NCI-H2107 (cell line): ENCODE measurements around the gene RNF227.

ENCODE experiments used
- DNase-seq: peaks from one replicate; lab custom pipeline; 2025; lab: John Stamatoyannopoulos, UW

RNF227 gene

DNA sequence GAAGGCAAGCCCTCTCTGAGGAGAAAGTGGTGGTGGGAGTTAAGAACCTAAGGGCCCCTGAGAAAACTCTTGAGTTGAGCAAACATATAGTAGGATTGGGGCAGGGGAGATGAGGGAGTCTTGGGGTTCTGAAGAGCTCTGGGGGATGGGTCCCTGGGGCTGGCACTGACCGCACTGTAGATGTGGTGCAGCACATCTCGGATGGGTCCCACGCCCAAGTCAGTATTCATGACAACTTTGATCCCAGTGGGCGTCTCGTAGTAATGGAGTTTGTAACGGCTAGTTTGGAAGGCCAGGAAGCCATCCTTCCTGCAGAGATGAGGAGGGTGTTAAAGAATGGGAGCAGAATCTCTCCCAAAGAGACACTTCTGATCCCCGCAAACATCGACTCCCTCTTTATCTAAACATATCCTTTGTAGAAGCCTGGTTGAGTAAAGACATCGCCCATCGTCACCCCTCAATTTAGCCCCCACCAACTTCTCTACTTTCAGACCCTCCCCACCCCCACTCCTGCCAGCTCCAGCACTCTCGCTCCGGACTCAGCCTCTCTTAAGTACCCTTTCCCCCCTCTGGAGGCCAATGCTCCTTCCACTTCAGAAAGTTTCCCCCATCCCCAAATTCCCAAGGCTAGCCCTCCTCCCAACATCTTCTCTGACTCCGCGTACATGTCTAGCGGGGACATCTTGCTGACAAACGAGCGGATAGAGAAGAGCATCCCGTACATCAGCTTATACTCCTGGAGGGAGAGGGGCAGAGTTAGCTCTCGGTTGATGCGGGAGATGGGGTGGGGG lies 14.9 kb upstream of the RNF227 start:
- no peak for DNase-seq

DNA sequence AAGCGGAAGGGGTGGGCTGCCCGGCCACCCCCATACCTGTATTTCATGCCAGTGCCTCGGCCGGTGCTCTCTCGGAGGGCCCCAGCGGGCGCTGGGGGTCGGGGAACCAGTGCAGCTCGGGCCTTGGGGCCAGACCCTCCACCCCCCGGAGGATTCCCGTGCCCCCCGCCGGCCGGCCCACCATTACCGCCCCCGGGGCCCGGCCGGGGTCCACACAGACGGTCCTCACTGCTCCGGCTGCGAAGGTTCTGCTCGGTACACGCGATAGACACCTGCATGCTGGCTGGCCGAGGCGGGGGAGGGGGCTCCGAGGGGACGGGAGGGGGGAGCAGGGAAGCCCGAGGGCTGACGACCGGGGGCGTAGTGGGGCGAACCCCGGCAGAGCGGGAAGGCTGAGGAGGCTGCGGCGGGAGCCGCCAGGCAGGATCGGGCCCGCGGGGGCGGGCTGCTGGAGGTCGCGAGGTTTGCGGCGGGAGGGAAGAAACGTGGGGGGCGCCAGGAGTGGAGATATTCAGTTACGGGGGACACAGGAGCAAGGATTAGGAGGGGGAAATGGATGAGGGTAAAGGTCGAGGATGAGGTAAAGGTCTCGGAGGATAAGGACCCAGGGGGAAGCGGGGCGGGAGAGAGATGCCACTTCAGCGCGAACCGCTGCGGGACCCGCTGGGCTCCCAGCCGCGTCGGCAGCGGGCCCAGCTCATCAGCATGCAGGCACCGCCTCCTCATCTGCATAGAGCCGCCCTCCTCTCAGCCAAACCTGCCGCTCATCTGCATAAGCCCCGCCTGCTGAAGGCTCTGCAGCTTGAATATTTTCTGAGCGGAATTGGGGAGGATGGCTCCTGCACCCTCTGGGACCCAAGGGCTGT lies 13.3 kb upstream of the RNF227 start, which contains the start of gene KCNAB3:
TSS of gene KCNAB3 (minus strand) at position 699 of the 866 bp plus-strand sequence. CDS start at position 278, 421 bp downstream.
- no peak for DNase-seq

DNA sequence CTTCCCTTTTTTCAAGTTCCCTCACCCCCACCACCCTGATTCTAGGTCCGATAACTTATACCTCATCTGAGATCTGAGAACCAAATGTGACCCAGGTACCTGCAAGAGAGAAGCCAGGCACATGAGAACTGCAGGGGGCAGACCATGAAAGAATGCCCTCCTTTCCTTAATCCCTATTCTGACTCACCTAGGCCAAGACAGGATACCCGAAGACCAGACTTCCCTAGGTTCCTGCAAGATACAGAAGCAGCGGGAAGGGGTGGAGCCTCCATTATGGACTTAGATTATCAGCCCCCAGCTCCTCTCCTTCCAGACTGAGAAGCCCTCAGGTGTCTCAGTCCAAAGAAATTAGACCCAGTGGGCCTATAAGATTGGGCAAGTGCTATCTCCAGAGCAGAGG lies 11.5 kb upstream of the RNF227 start:
- no peak for DNase-seq

DNA sequence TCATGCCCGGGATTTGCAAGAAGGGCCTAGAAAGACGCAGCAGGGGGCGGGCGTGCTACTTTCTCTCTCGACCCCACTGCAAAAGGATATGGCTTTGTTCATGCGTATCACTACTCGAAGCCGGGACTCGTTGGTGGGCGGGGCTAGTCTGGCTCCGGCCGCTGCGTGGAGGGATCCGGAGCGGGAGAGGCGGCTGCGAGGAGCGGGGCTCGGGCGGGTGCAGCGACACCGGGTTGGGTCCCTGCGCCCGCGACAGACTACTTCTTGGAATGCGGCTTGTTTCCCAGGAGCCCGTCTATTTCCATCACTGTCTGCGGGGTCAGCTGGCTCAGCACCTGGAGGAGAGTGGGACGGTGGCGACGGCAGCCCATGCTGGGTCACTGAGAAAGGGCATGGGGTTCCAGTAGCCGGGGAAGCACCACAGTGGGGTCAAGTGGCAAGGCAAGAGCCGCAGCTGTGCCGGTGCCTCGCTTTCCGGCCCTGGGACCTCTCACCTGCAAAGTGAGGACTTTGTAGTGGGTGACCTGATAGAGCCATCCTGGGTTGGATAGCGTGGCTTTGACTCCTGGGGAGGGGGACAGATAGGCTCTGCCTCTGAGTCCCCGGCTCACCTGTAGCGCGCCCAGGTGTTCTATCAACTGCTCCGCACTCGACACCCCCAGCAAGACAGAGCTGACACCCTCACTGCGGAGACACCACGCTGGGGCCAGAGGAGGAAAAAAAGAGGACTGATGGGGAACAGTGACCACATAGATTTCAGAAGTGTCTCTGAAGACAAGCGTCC lies 6.9 kb upstream of the RNF227 start:
- DNase-seq: no peak

DNA sequence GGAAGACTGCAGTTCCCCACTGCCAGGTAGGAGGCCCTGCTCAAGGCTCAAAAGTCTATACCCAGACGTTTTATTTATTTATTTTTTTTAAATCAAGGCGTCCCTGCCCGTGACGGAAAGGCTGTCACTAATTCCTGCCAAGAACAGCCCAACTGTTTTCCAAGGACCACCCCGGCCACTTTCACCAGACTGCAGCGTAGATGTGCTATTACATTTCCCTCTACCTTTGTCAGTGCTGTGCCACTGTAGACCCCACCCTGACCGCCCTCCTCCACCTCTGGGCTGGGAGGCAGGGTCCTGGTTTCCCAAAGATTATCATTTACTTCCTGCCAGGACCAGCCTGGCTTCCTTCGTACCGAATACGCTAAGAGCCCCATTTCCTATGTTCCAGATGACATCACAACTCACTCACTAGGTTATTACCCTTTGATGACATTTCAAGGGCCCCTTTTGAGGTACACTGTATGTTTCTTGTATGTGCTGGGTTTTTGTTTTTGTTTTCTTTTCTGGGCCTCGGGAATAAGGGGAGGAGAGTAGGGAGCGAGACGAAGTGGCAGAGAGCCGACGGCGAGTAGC lies 6.3 kb upstream of the RNF227 start:
- DNase-seq: no peak

DNA sequence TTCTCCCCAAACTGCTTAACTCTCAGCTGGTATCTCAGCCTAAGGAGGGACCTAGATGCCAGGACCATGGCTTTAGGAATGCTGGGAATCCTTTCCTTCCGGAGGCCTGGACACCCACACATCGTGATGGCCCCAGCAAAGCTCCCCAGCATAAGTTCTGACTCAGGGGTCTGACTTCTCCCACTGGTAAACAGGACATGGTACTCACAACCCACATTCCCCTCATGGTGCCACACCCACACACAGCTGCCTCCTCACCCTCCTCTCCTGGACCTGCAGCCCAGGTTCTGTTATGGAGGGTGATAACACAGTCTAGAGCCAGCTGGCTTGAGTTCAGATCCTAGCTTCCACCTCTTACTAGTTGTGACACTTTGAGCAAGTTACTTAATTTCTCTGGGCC lies 719 bp upstream of the RNF227 start:
- no peak for DNase-seq

DNA sequence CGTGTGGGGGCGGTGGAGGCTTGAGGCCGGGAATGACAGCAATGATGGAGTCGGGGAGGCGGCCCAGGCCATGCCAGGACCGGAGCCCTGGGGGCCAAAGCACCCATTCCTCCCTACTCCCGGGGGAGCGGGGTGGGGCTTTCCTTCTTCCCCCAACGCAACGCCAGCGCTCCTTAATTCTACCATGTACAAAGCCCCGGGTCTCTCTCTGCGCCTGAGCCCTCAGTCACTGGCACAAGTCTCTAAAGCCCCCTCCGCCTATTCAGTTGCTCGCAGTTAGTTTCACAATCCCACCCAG lies 245 bp upstream of the RNF227 start:
- DNase-seq: no peak

DNA sequence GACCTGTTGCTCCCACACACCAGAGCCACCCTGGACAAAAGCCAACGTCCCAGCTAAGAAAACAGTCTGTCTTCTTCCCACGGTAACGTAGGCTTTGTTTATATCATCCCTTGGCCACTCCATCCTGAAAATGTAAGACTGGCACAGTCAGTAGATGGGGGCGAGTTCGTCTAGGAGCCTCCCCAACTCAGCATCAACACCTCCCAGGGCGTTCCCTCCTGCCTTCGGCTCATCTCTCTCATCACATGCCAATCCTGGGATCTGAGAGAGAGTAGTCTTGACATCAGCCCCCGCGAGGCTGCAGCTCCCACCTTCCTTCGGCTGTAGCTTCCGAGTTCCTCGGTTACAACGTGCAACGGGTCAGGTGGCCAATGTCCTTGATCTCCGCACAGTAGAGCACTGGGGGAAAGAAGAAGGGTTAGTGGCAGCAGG lies 894 bp downstream of the RNF227 start:
- DNase-seq: no peak

DNA sequence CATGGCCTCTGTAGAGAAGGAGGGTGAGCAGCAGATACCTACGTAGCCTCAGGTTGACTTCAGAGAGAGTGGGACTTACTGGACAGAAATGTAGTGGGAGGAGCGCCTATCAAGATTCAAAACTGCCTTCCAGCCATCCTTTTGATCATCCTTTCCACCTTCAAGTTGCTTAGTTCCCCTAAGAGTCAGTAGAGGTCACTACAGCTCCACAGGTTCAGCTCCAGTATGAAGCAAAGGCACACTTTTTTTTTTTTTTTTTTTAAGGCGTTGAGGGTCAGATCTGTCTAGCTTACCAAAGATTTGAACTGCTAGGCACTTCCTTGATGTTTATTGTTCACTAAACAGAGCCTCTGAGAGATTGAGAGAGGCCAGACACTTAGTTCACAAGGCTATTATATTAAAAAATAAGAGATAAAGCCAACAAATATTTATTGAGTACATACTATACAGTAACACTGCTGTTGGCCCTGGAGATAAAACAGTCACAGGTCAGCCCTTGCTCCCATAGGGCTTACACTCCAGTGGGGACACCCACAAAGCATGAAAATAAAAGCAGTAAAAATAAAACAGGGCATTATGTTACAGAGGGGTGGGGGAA lies 3.1 kb downstream of the RNF227 start:
- no peak for DNase-seq

DNA sequence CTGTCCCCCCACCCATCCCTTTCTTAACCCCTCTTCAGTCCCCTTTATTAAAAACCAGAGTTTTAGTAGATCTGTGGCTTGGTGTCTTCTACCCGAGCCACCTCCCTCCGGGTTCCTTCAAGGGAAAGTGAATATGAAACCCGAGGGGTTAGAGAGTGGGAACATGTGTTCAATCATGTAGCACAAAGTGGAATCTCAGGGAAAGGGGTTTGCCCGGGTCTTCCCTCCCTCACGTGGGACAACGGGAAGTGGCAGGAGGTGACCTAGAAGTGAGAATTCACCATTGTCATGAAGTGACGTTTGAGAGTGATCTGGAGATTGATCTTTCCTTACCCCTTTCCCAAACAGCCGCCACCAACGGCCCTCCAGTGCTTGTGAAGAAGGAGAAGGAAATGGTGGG lies 5.0 kb downstream of the RNF227 start:
- DNase-seq: no peak

DNA sequence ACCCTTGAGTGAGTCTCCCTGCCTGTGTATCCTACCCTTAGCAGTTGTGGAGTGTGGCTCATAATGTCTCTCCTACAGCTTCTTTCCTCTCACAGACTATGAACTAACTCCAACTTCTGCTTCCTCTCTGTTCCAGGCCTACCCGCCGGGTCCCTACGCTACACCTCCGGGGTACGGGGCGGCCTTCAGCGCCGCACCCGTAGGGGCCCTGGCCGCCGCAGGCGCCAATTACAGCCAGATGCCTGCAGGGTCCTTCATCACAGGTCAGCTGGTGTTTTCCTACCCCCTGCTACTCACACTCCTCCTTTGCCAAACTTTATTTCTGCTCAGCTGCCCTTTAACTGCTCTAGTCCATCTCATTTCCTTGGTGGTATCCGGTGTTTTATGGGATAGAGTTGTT lies 5.4 kb downstream of the RNF227 start:
- DNase-seq: no peak

DNA sequence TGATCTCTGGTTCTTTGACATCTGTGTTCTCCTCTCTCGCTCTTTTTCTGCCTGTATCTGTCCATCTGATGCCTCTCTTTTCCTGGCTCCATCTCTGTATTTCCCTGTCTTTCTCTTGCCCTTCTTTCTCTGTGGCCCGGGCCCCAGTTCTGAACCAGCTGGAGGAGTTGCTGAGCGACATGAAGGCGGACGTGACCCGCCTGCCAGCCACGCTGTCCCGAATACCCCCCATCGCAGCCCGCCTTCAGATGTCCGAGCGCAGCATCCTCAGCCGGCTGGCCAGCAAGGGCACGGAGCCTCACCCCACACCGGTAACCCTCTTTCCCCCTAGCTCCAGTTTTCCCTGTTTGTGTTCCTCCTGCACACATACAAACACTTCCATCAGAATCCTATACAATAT lies 5.8 kb downstream of the RNF227 start:
- DNase-seq: no peak

DNA sequence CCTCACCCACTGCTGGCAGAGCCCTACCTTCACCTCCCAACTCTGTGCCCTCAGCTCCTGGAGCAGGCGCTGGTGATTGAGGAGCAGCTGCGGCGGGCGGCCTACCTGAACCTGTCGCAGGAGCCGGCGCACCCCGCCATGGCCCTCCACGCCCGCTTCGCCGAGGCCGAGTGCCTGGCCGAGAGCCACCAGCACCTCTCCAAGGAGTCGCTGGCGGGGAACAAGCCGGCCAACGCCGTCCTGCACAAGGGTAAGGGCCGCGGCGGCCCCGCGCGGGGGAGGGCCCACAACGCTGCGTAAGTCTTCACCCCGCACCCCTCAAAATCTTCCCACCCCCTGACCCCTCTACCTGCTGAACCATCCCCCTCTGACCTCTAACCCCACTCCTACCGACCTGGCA lies 7.0 kb downstream of the RNF227 start:
- no peak for DNase-seq

DNA sequence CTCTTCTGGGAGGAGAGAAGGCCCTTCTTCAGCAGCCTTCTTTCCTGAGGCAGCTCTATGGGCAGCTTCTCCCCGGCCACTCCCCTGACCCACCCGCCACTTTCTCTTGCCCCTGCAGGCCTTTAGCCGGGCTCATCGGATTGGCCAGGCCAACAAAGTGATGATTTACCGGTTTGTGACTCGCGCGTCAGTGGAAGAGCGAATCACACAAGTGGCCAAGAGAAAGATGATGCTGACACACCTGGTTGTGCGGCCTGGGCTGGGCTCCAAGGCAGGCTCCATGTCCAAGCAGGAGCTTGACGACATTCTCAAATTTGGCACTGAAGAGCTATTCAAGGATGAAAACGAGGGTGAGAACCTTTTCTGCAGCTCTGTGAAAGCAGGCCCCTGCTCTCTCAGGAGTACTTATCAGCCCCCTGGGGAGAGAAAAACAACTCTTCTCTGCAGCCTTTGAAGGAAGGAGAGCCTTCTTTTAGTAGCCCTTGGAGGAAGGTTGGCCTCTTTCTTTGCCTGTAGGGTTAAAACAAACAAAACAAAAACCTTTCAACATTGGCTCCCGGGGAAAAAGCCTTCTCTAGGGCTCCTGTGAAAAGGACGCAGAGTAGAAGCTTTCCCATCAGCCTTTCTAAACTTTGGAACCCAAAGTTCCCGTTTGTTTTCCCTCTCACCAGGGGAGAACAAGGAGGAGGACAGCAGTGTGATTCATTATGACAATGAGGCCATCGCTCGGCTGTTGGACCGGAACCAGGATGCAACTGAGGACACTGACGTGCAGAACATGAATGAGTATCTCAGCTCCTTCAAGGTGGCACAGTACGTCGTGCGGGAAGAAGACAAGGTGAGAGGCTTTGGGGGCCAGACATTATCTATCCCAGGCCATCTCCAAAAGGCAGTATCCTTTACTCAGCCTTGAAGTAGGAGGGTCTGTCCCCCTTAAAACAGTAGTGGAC lies 12.7 kb downstream of the RNF227 start:
- no peak for DNase-seq

DNA sequence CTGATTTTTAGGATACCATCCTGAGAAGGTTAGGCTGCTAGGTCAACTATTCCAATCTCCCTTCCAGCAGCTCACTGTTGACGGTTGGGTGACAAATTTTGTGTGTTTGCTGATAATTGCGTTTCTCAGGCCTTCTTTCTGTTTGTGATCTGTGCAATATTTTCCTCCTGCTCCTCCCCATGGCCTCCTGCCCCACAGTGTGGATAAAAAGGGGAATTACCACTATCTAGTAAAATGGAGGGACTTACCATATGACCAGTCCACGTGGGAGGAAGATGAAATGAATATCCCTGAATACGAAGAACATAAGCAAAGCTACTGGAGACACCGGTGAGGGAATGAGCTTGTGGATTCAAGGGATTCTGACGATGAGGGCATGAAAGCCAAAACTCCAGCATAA lies 18.3 kb downstream of the RNF227 start:
- no peak for DNase-seq

DNA sequence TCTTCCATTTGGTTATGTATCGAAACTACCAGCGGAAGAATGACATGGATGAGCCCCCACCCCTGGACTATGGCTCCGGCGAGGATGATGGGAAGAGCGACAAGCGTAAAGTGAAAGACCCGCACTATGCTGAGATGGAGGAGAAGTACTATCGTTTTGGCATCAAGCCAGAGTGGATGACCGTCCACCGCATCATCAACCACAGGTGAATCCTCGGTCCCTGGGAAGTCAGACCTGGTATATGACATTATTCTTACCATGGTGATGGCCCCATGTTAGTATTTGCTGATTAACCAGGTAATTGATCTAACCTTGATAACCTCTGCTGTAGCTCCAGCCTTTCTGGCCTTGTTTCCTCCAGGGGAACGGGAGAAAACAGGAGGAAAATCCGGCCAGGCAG lies 19.0 kb downstream of the RNF227 start:
- DNase-seq: no peak

DNA sequence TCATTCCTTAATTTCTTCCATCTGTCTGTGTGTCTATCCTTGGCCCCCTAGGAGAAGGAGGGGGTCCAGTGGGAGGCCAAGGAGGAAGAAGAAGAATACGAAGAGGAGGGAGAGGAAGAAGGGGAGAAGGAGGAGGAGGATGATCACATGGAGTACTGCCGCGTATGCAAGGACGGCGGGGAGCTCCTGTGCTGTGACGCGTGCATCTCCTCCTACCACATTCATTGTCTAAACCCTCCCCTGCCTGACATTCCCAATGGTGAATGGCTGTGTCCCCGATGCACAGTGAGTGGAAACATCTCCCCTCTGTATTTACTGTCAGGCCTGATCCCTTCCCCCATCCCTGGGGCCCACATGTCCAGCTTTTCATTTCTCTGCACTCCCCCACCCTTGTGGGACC lies 21.2 kb downstream of the RNF227 start:
- no peak for DNase-seq

DNA sequence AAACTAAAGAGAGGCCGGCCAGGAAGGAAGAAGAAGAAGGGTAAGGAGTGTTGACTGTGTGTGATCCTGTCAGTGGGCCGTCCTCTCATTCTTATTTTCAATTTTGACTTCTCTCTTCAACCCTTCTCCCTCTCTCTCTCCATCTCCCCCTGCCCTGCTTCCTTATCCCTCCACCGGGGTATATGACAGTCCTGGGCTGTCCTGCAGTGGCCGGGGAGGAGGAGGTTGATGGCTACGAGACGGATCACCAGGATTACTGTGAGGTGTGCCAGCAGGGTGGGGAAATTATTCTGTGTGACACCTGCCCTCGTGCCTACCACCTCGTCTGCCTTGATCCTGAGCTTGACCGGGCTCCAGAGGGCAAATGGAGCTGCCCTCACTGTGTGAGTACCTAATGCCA lies 21.9 kb downstream of the RNF227 start:
- no peak for DNase-seq

DNA sequence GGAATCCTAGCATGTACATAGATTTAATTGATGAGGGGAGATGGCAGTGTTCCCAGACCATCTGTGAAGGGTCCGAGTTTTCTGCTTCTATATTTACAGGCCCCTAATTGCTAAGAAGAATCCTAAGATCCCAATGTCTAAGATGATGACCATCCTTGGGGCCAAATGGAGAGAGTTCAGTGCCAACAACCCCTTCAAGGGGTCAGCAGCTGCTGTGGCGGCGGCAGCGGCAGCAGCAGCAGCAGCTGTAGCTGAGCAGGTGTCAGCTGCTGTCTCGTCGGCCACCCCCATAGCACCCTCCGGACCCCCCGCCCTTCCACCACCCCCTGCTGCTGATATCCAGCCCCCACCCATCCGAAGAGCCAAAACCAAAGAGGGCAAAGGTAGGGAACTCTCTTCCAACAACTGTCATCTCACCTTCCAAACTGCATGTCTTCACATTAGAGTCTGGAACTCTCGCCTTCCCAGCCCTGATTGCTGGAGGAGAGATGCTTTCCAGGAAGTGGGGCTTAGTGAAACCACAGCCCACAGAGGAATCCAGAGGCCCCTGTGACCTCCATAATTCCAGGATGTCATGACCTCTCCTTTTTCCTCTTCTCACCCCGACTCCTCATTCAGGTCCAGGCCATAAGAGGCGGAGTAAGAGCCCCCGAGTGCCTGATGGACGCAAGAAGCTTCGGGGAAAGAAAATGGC lies 22.8 kb downstream of the RNF227 start:
- no peak for DNase-seq
